Ascending aorta (tissue), 2 donors: Measurements from ENCODE around the gene SPACA4. TPM values are rescaled to one million over a fixed set of nuclear protein-coding genes. Genes with fewer than 3 reads are reported as not detected.
A peak's percentile ranks its signal among the peaks of the same experiment; 100 is the strongest.

Source experiments
- DNase-seq, 2 donors: peaks; one replicate each; pipeline ENCODE4 v3.0.0-alpha.2; 2019; ENCODE audit warnings: low spot score in 2 of 2
- H3K27ac ChIP-seq, 2 donors: fragments of 200-600 bp; sonication (generic); one replicate each; pipeline ENCODE4 v1.5.1; 2016 to 2017; ENCODE audit warnings: mild to moderate bottlenecking in 1 of 2
- H3K27me3 ChIP-seq: fragments of 200-600 bp; sonication (generic); one replicate; pipeline ENCODE4 v1.5.1; 2017
- H3K36me3 ChIP-seq, 2 donors: fragments of 200-600 bp; sonication (generic); one replicate each; pipeline ENCODE4 v1.5.1; 2016
- H3K4me1 ChIP-seq, 2 donors: fragments of 200-600 bp; sonication (generic); one replicate each; pipeline ENCODE4 v1.5.1; 2016 to 2017; ENCODE audit warnings: mild to moderate bottlenecking in 1 of 2
- H3K4me3 ChIP-seq, 2 donors: fragments of 200-600 bp; sonication (generic); one replicate each; pipeline ENCODE4 v1.5.1; 2016 to 2017; ENCODE audit warnings: mild to moderate bottlenecking in 1 of 2
- H3K9me3 ChIP-seq, 2 donors: fragments of 200-600 bp; sonication (generic); one replicate each; pipeline ENCODE4 v1.5.1; 2016
- CTCF ChIP-seq, 3 experiments: fragments of 200-600 bp in 2 of 3; fragments of 450-650 bp in 1 of 3; sonication (generic) in 2 of 3; IDR thresholded peaks; one replicate each; pipeline ENCODE4 v1.5.1; 2016 to 2019; ENCODE audit warnings: antibody characterized with exemption in 3 of 3, mild to moderate bottlenecking in 1 of 3, moderate library complexity in 1 of 3
- intact Hi-C: fragments of 100-400 bp; cut with DNase I; formaldehyde crosslinking; loops from one replicate; pipeline ENCODE4 v1.15.1; 2023
- total RNA-seq: library from RNA; depleted of rRNA; stranded (reverse); fragments of >200 nt; gene quantifications from one replicate; pipeline ENCODE4 v1.1.0, GENCODE V29; 2016

The SPACA4 gene
- total RNA-seq, 1 donor from 2014 or later = not detected

- peaks cover 16 to 33% of the 10 kb centered on the region in 2 donors for H3K4me1 ChIP-seq
- no peaks in the 10 kb centered on the region for H3K27me3 ChIP-seq
- intact Hi-C loops = no loop called here
- no peaks in the 10 kb centered on the region for H3K9me3 ChIP-seq
- no peak for TF ChIP-seq CTCF (IDR thresholded peaks at IDR 0.05)
- H3K4me3 ChIP-seq = no peak overlapping the region
- no peak for DNase-seq
- no peak overlapping the region for H3K27ac ChIP-seq
- H3K36me3 ChIP-seq = peaks cover 3 to 23% of the 10 kb centered on the region in 2 donors
These were observed 21.3 kb downstream of the SPACA4 start for GRCh38 chr19:48627865-48628314.

- peaks cover 16 to 31% of the 10 kb centered on the region in 2 donors for H3K4me1 ChIP-seq
- H3K4me3 ChIP-seq = no peak overlapping the region
- H3K27ac ChIP-seq = peak overlapping the region in 1 of 2 donors; percentile 29
- TF ChIP-seq CTCF (IDR thresholded peaks at IDR 0.05) = no peak
- DNase-seq = no peak
- H3K9me3 ChIP-seq = no peaks in the 10 kb centered on the region
- H3K36me3 ChIP-seq = peaks cover 3 to 23% of the 10 kb centered on the region in 2 donors
- intact Hi-C loops = no loop called here
- no peaks in the 10 kb centered on the region for H3K27me3 ChIP-seq
These were observed 22.1 kb downstream of the SPACA4 start for GRCh38 chr19:48628486-48629296.

GRCh38 chr19:48629297-48629598 lies 22.7 kb downstream of the SPACA4 start:
- peaks cover 3 to 23% of the 10 kb centered on the region in 2 donors for H3K36me3 ChIP-seq
- no peak for DNase-seq
- H3K27me3 ChIP-seq = no peaks in the 10 kb centered on the region
- H3K27ac ChIP-seq = peak overlapping the region; percentile 29 to 79
- TF ChIP-seq CTCF (IDR thresholded peaks at IDR 0.05) = no peak
- peaks cover 20 to 35% of the 10 kb centered on the region in 2 donors for H3K4me1 ChIP-seq
- H3K9me3 ChIP-seq = no peaks in the 10 kb centered on the region
- no peak overlapping the region for H3K4me3 ChIP-seq
- intact Hi-C loops = no loop called here

- Histone ChIP-seq H3K9me3 (no peaks in the 10 kb centered on the region), H3K4me1 (peaks cover 18 to 35% of the 10 kb centered on the region in 2 donors), H3K36me3 (peaks cover 3 to 23% of the 10 kb centered on the region in 2 donors), H3K27ac (peak overlapping the region; percentile 79), H3K27me3 (no peaks in the 10 kb centered on the region), H3K4me3 (peak overlapping the region in 1 of 2 donors; percentile 46)
- DNase-seq = no peak
- intact Hi-C loops = loop anchor here (10.0 kb wide), 2 partner anchors 1045 to 1225 kb away; partner anchors contain the start of genes PRMT1 and PTOV1
- TF ChIP-seq CTCF (IDR thresholded peaks at IDR 0.05) = no peak
These were observed 23.2 kb downstream of the SPACA4 start for GRCh38 chr19:48629599-48630295.

- intact Hi-C loops = loop anchor here (10.0 kb wide), 2 partner anchors 1044 to 1224 kb away; partner anchors contain the start of genes PRMT1 and PTOV1
- peak overlapping the region in 1 of 2 donors; percentile 46 for H3K4me3 ChIP-seq
- peak in 2 of 3 experiments; percentile 18 to 48 for TF ChIP-seq CTCF (IDR thresholded peaks at IDR 0.05)
- H3K27me3 ChIP-seq = no peaks in the 10 kb centered on the region
- peak overlapping the region; percentile 79 for H3K27ac ChIP-seq
- peak; percentile 51 to 86 for DNase-seq
- peaks cover 3 to 23% of the 10 kb centered on the region in 2 donors for H3K36me3 ChIP-seq
- H3K4me1 ChIP-seq = peaks cover 19 to 36% of the 10 kb centered on the region in 2 donors
- no peaks in the 10 kb centered on the region for H3K9me3 ChIP-seq
These were observed 23.9 kb downstream of the SPACA4 start for GRCh38 chr19:48630296-48631063.
